PC-9 (cell line): ENCODE measurements around the gene ZEB2.

ENCODE experiments used
- CTCF ChIP-seq: fragments of 200-600 bp; sonication (generic); conservative IDR thresholded peaks from 2 replicates; pipeline ENCODE4 v1.6.1; 2017; ENCODE audit warnings: mixed run types, antibody characterized with exemption, mild to moderate bottlenecking, moderate library complexity
- EZH2 ChIP-seq: fragments of 200-600 bp; sonication (generic); IDR thresholded peaks from 2 replicates; pipeline ENCODE4 v1.8.0; 2017; ENCODE audit warnings: antibody characterized with exemption, low read depth

GRCh38 chr2:144424559-144425240 lies 95.2 kb downstream of the ZEB2 start:
- TF ChIP-seq EZH2 (no peak), CTCF (no peak)
